ENCODE measurements around the gene GTF3C5. TPM values are rescaled to one million over a fixed set of nuclear protein-coding genes. Genes with fewer than 3 reads are reported as not detected.

Gene GTF3C5
- total RNA-seq, 1 experiment from 2014 or later, result 104 TPM

DNA sequence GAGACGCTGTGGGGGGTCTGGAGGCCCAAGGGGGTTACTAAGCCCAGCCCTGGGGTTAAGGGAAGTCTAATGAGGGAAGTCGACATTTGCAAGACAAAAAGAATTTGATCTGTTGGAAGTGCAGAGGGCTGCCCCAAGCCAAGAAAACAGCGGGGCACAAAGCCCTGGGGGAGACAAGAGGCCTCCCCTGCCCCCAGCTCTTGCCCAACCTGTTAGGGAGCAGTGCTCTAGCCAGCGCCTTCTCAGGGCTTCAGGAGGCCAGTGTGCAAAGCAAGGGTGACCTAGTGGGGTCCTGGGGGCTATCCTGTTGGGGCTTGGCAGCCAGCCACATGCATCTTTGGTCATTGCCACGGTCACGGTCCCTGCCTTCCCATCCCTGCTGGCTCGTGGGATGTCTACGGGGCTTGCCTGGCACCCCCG lies 27.1 kb upstream of the GTF3C5 start:
- peaks cover 38% of the 10 kb centered on the region for H3K4me1 Mint-ChIP-seq
- peak; percentile 60 for ATAC-seq
- TF ChIP-seq ZNF423 (CRISPR knock-in tag; IDR thresholded peaks at IDR 0.05) (peak; percentile 77), FOXP1 (CRISPR knock-in tag; IDR thresholded peaks at IDR 0.05; ENCODE audit: borderline replicate concordance) (0 out of 2 replicates have a peak, but pooled peaks have one; percentile 28), CREM (CRISPR knock-in tag; IDR thresholded peaks at IDR 0.05) (0 out of 2 replicates have a peak, but pooled peaks have one; percentile 36), SP1 (CRISPR knock-in tag; conservative IDR thresholded peaks at IDR 0.05) (0 out of 2 replicates have a peak, but pooled peaks have one; percentile 29), TEAD1 (CRISPR knock-in tag; IDR thresholded peaks at IDR 0.05) (no peak), TP53 (CRISPR knock-in tag; IDR thresholded peaks at IDR 0.05) (no peak)
- TF ChIP-seq, protein P1, sequence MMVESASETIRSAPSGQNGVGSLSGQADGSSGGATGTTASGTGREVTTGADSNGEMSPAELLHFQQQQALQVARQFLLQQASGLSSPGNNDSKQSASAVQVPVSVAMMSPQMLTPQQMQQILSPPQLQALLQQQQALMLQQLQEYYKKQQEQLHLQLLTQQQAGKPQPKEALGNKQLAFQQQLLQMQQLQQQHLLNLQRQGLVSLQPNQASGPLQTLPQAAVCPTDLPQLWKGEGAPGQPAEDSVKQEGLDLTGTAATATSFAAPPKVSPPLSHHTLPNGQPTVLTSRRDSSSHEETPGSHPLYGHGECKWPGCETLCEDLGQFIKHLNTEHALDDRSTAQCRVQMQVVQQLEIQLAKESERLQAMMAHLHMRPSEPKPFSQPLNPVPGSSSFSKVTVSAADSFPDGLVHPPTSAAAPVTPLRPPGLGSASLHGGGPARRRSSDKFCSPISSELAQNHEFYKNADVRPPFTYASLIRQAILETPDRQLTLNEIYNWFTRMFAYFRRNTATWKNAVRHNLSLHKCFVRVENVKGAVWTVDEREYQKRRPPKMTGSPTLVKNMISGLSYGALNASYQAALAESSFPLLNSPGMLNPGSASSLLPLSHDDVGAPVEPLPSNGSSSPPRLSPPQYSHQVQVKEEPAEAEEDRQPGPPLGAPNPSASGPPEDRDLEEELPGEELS (CRISPR knock-in tag; IDR thresholded peaks at IDR 0.05), result peak; percentile 40; the same call in 1 of the 2 replicates
- DNase-seq (ENCODE audit: low spot score), result peak; percentile 63
- H3K36me3 Mint-ChIP-seq, result no peaks in the 10 kb centered on the region
- peaks cover 4% of the 10 kb centered on the region; the same call in 1 of the 2 replicates for H3K9me3 Mint-ChIP-seq
- H3K4me3 Mint-ChIP-seq, result no peak overlapping the region; the same call in 1 of the 2 replicates
- ChIA-PET POLR2A (interaction anchor here (0.8 to 0.9 kb wide), 2 partner anchors 18 to 27 kb away, joined by 3 read pairs; partner anchors contain the start of gene GTF3C5), CTCF (interaction anchor here (0.7 to 4.2 kb wide), 7 partner anchors 9 to 203 kb away, joined by 4 to 60 read pairs (median 8); partner anchors contain the start of genes GFI1B and GTF3C5)
- H3K27me3 Mint-ChIP-seq (ENCODE audit: low read depth), result peaks cover 88% of the 10 kb centered on the region
- H3K27ac Mint-ChIP-seq, result no peak overlapping the region

DNA sequence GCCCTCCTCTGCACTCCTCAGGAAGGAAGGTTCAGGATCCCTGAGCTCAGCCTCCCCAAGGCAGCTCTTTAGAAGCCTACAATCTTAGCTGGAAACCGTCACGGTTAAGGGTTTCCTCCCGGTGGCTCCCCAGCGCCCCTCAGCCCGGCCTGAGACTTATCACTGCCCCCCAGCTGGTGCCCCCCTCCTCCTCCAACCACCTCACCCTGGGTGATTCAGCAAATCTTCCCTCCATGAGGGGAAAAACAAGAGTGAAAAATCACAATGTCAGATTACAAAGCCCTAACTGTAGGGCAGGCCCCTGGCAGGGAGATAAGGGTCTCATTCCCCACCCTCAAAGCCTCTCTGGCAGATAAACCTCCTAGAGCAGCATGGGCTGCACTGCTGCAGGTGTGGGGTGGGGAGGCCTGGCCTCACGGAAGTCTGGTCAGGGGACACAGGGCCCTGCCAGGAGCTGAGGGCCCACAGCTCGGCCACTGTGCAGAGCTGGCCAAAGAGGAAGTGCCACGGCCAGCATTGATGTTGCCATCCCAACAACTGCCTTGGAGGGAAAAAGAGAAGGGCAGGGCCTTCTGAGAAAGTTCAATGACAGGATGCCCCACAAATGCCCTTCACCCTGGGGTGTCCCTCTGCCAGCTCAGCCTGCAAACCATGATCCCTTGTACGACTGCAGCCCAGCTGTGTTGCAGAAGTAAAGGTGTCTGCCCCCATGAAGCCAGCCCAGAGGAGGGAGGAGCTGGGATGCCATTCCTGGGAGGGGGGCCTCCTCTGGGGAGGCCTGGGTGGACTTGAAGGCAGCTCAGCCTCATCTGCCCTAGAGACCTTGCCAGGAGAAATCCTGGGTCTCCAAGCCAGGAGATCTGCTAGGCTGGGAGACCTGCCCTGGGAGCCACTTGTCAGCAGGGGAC lies 26.5 kb upstream of the GTF3C5 start:
- peaks cover 4% of the 10 kb centered on the region; the same call in 1 of the 2 replicates for H3K9me3 Mint-ChIP-seq
- H3K4me1 Mint-ChIP-seq, result peaks cover 38% of the 10 kb centered on the region
- CTCF ChIA-PET, result interaction anchor here (0.7 to 4.2 kb wide), 9 partner anchors 10 to 202 kb away, joined by 3 to 60 read pairs (median 4); partner anchors contain the start of genes GFI1B and GTF3C5
- no peak overlapping the region for H3K27ac Mint-ChIP-seq
- no peaks in the 10 kb centered on the region for H3K36me3 Mint-ChIP-seq
- POLR2A ChIA-PET, result no interaction called here
- H3K27me3 Mint-ChIP-seq (ENCODE audit: low read depth), result peaks cover 92% of the 10 kb centered on the region
- H3K4me3 Mint-ChIP-seq, result no peak overlapping the region
- TF ChIP-seq, protein P2, sequence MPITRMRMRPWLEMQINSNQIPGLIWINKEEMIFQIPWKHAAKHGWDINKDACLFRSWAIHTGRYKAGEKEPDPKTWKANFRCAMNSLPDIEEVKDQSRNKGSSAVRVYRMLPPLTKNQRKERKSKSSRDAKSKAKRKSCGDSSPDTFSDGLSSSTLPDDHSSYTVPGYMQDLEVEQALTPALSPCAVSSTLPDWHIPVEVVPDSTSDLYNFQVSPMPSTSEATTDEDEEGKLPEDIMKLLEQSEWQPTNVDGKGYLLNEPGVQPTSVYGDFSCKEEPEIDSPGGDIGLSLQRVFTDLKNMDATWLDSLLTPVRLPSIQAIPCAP (CRISPR knock-in tag; IDR thresholded peaks at IDR 0.05), result no peak
- TF ChIP-seq SOX15 (CRISPR knock-in tag; IDR thresholded peaks at IDR 0.05) (no peak), PRRX2 (CRISPR knock-in tag; IDR thresholded peaks at IDR 0.05) (no peak), ZNF121 (CRISPR knock-in tag; IDR thresholded peaks at IDR 0.05) (no peak), NFYB (CRISPR knock-in tag; conservative IDR thresholded peaks at IDR 0.05; ENCODE audit: low read depth) (no peak), ETV6 (CRISPR knock-in tag; IDR thresholded peaks at IDR 0.05) (no peak), GRHL2 (CRISPR knock-in tag; IDR thresholded peaks at IDR 0.05; ENCODE audit: insufficient replicate concordance, severe bottlenecking) (no peak)
- TF ChIP-seq, protein P3, sequence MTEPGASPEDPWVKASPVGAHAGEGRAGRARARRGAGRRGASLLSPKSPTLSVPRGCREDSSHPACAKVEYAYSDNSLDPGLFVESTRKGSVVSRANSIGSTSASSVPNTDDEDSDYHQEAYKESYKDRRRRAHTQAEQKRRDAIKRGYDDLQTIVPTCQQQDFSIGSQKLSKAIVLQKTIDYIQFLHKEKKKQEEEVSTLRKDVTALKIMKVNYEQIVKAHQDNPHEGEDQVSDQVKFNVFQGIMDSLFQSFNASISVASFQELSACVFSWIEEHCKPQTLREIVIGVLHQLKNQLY (CRISPR knock-in tag; IDR thresholded peaks at IDR 0.05), result no peak
- DNase-seq (ENCODE audit: low spot score), result peak; percentile 6
- no peak for ATAC-seq

DNA sequence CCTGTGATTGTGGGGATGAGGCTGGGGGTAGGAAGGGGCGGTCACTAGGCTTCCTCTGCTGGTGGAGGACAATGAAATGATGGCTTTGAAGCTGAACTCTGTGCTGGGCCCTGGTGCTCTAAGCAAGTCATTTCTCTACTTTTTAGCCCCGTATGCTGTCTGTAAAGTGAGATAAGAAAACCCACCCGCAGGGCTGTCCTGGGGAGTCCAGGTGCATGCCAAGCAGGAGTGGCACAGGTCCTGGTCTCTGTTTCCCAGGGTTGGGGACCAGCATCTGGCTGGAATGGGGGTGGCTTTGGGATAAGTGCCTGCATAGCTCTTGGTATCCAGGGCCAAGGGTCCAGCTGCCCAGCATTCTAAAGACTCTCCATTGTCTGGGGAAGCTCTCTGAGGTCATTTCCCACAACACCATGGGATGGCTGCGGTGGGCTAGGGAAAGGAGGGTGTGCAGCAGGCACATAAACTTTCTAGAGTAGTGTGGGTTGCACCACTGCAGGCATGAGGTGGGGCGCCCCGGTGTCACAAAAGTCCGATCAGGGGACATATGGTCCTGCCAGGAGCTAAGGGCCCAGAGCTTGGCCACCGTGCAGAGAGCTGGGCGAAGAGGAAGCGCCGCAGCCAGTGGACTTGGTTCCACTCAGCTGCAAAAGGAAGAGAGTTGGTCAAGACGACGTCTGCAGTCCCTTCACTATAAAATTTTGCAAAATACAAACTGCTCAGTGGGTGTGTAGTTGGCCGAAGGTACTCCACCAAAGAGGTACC lies 25.6 kb upstream of the GTF3C5 start:
- Mint-ChIP-seq H3K27me3 (ENCODE audit: low read depth) (peaks cover 96% of the 10 kb centered on the region), H3K36me3 (no peaks in the 10 kb centered on the region), H3K27ac (no peak overlapping the region), H3K4me1 (peaks cover 38% of the 10 kb centered on the region), H3K4me3 (no peak overlapping the region), H3K9me3 (peaks cover 4% of the 10 kb centered on the region; the same call in 1 of the 2 replicates)
- ChIA-PET POLR2A (no interaction called here), CTCF (interaction anchor here (1.1 to 4.2 kb wide), 6 partner anchors 11 to 181 kb away, joined by 3 to 60 read pairs (median 6); partner anchors contain the start of genes GFI1B and GTF3C5)
- DNase-seq (ENCODE audit: low spot score) (peak; percentile 5), ATAC-seq (no peak)
- TF ChIP-seq ZNF121 (CRISPR knock-in tag; IDR thresholded peaks at IDR 0.05), result no peak
- no peak for TF ChIP-seq GABPB1 (CRISPR knock-in tag; IDR thresholded peaks at IDR 0.05)
- TF ChIP-seq ATF1 (CRISPR knock-in tag; IDR thresholded peaks at IDR 0.05), result no peak
- TF ChIP-seq, protein P4, sequence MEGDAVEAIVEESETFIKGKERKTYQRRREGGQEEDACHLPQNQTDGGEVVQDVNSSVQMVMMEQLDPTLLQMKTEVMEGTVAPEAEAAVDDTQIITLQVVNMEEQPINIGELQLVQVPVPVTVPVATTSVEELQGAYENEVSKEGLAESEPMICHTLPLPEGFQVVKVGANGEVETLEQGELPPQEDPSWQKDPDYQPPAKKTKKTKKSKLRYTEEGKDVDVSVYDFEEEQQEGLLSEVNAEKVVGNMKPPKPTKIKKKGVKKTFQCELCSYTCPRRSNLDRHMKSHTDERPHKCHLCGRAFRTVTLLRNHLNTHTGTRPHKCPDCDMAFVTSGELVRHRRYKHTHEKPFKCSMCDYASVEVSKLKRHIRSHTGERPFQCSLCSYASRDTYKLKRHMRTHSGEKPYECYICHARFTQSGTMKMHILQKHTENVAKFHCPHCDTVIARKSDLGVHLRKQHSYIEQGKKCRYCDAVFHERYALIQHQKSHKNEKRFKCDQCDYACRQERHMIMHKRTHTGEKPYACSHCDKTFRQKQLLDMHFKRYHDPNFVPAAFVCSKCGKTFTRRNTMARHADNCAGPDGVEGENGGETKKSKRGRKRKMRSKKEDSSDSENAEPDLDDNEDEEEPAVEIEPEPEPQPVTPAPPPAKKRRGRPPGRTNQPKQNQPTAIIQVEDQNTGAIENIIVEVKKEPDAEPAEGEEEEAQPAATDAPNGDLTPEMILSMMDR (IDR thresholded peaks at IDR 0.05), result no peak
- TF ChIP-seq, protein P5, sequence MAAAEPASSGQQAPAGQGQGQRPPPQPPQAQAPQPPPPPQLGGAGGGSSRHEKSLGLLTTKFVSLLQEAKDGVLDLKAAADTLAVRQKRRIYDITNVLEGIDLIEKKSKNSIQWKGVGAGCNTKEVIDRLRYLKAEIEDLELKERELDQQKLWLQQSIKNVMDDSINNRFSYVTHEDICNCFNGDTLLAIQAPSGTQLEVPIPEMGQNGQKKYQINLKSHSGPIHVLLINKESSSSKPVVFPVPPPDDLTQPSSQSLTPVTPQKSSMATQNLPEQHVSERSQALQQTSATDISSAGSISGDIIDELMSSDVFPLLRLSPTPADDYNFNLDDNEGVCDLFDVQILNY (CRISPR knock-in tag; IDR thresholded peaks at IDR 0.05), result no peak
- TF ChIP-seq, protein P6, sequence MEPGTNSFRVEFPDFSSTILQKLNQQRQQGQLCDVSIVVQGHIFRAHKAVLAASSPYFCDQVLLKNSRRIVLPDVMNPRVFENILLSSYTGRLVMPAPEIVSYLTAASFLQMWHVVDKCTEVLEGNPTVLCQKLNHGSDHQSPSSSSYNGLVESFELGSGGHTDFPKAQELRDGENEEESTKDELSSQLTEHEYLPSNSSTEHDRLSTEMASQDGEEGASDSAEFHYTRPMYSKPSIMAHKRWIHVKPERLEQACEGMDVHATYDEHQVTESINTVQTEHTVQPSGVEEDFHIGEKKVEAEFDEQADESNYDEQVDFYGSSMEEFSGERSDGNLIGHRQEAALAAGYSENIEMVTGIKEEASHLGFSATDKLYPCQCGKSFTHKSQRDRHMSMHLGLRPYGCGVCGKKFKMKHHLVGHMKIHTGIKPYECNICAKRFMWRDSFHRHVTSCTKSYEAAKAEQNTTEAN (CRISPR knock-in tag; IDR thresholded peaks at IDR 0.05), result no peak
- TF ChIP-seq, protein P7, sequence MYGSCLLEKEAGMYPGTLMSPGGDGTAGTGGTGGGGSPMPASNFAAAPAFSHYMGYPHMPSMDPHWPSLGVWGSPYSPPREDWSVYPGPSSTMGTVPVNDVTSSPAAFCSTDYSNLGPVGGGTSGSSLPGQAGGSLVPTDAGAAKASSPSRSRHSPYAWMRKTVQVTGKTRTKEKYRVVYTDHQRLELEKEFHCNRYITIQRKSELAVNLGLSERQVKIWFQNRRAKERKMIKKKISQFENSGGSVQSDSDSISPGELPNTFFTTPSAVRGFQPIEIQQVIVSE (CRISPR knock-in tag; IDR thresholded peaks at IDR 0.05; ENCODE audit: borderline replicate concordance), result no peak

Measured in WTC11 (cell line).